H1 (cell line): ENCODE data around the gene NHLH1. TPM values are rescaled to one million over a fixed set of nuclear protein-coding genes. Genes with fewer than 3 reads are reported as not detected.

Experiments
- CTCF ChIA-PET: fragments of 300-600 bp; sonication (Branson Sonifier 250); formaldehyde crosslinking; loops from one replicate; lab custom pipeline; 2021; ENCODE audit not compliant: partially characterized antibody; lab: Charles Lee
- POLR2A ChIA-PET: fragments of 300-600 bp; sonication (Branson Sonifier 250); formaldehyde crosslinking; loops from one replicate; lab custom pipeline; 2021; ENCODE audit warnings: inconsistent platforms; ENCODE audit not compliant: partially characterized antibody; lab: Charles Lee
- DNase-seq, 2 experiments: peaks; one replicate each; pipeline versions ENCODE4 v3.0.0 to v3.0.0-alpha.2; 2010 to 2022; ENCODE audit warnings: low spot score in 2 of 2, low read depth in 1 of 2, mixed read lengths in 1 of 2
- FAIRE-seq: peaks from 2 replicates; lab custom pipeline; 2011; peaks lifted over from hg19 to GRCh38; lab: Jason Lieb, UNC
- H2AFZ ChIP-seq: 2 replicates; pipeline ENCODE4 v1.8.1; 2012; ENCODE audit warnings: low read length, inconsistent platforms
- H2AK5ac ChIP-seq: 2 replicates; pipeline ENCODE4 v1.6.1; 2013; ENCODE audit warnings: low read depth, low read length
- H2BK120ac ChIP-seq: replicated peaks from 2 replicates; pipeline ENCODE3; 2013; ENCODE audit warnings: low read depth, low read length, inconsistent platforms
- H2BK12ac ChIP-seq: 2 replicates; pipeline ENCODE4 v1.6.1; 2013; ENCODE audit warnings: low read depth, low read length
- H2BK15ac ChIP-seq: 2 replicates; pipeline ENCODE4 v1.6.1; 2013; ENCODE audit warnings: low read length
- H2BK20ac ChIP-seq: 2 replicates; pipeline ENCODE4 v1.6.1; 2013; ENCODE audit warnings: low read length
- H2BK5ac ChIP-seq: 2 replicates; pipeline ENCODE4 v1.6.1; 2013; ENCODE audit warnings: low read depth, low read length
- H3K14ac ChIP-seq: 2 replicates; pipeline ENCODE4 v1.6.1; 2013; ENCODE audit warnings: inconsistent platforms; ENCODE audit not compliant: insufficient read length
- H3K18ac ChIP-seq: 2 replicates; pipeline ENCODE4 v1.6.1; 2013; ENCODE audit warnings: low read length; ENCODE audit errors: extremely low read depth
- H3K23ac ChIP-seq: 2 replicates; pipeline ENCODE4 v1.6.1; 2013; ENCODE audit warnings: inconsistent platforms; ENCODE audit not compliant: insufficient read length
- H3K23me2 ChIP-seq: 2 replicates; pipeline ENCODE4 v1.6.1; 2013; ENCODE audit warnings: low read depth, low read length
- H3K27ac ChIP-seq: 2 replicates; pipeline ENCODE4 v1.6.1; 2011; ENCODE audit warnings: low read depth, low read length, inconsistent platforms
- H3K27me3 ChIP-seq, 4 experiments: replicated peaks in 1 of 4; 1 replicate in 1 of 4; 2 replicates in 3 of 4; pipeline versions ENCODE4 v1.6.1 to v1.8.1; 2011 to 2013; ENCODE audit warnings: low read length in 3 of 4, mild to moderate bottlenecking in 3 of 4, inconsistent platforms in 2 of 4, mixed read lengths in 2 of 4, moderate library complexity in 1 of 4; ENCODE audit not compliant: control insufficient read depth in 3 of 4, insufficient read depth in 3 of 4; ENCODE audit errors: extremely low read depth in 1 of 4
- H3K36me3 ChIP-seq, 4 experiments: 2 replicates each; pipeline versions ENCODE4 v1.6.1 to v1.8.1; 2011 to 2013; ENCODE audit warnings: mild to moderate bottlenecking in 4 of 4, low read length in 3 of 4, moderate library complexity in 2 of 4, control low read depth in 1 of 4, inconsistent platforms in 1 of 4; ENCODE audit not compliant: insufficient read depth in 4 of 4, control insufficient read depth in 2 of 4
- H3K4ac ChIP-seq: replicated peaks from 2 replicates; pipeline ENCODE3; 2013; ENCODE audit warnings: low read length, low read depth, mixed read lengths, inconsistent platforms; ENCODE audit not compliant: insufficient read length
- H3K4me1 ChIP-seq, 4 experiments: replicated peaks in 1 of 4; 1 replicate in 1 of 4; 2 replicates in 3 of 4; pipeline versions ENCODE4 v1.6.1 to v1.8.1; 2011 to 2013; ENCODE audit warnings: low read length in 3 of 4, inconsistent platforms in 2 of 4, mixed read lengths in 1 of 4; ENCODE audit not compliant: insufficient read depth in 4 of 4, control insufficient read depth in 3 of 4
- H3K4me2 ChIP-seq, 2 experiments: 2 replicates each; pipeline versions ENCODE4 v1.6.1 to v1.8.1; 2011 to 2013; ENCODE audit warnings: low read depth in 2 of 2, low read length in 2 of 2, control low read depth in 1 of 2, inconsistent platforms in 1 of 2, mild to moderate bottlenecking in 1 of 2; ENCODE audit not compliant: insufficient read depth in 1 of 2
- H3K4me3 ChIP-seq, 4 experiments: fragments of 200-600, 300-600 bp in 1 of 4; sonication (generic), shearing (Covaris generic), sonication (Bioruptor Twin) in 1 of 4; 2 replicates each; pipeline versions ENCODE4 v1.5.1 to v1.8.1; 2011 to 2016; ENCODE audit warnings: low read length in 4 of 4, low read depth in 3 of 4, control low read depth in 2 of 4, inconsistent platforms in 2 of 4, mild to moderate bottlenecking in 2 of 4, mixed read lengths in 1 of 4, moderate library complexity in 1 of 4; ENCODE audit not compliant: insufficient read depth in 2 of 4; ENCODE audit errors: extremely low read depth in 1 of 4
- H3K56ac ChIP-seq: replicated peaks from 2 replicates; pipeline ENCODE3; 2013; ENCODE audit warnings: low read depth, mild to moderate bottlenecking, mixed read lengths, low read length, inconsistent platforms; ENCODE audit not compliant: insufficient read length
- H3K79me1 ChIP-seq: 2 replicates; pipeline ENCODE4 v1.6.1; 2013; ENCODE audit warnings: low read depth, low read length, control low read depth
- H3K79me2 ChIP-seq, 2 experiments: 2 replicates each; pipeline versions ENCODE4 v1.6.1 to v1.8.1; 2012 to 2013; ENCODE audit warnings: low read length in 2 of 2, mild to moderate bottlenecking in 2 of 2, inconsistent platforms in 1 of 2; ENCODE audit not compliant: insufficient read depth in 2 of 2, control insufficient read depth in 1 of 2
- H3K9ac ChIP-seq, 4 experiments: replicated peaks in 1 of 4; 1 replicate in 1 of 4; 2 replicates in 3 of 4; pipeline versions ENCODE4 v1.6.1 to v1.8.1; 2011 to 2013; ENCODE audit warnings: low read depth in 3 of 4, low read length in 3 of 4, control low read depth in 2 of 4, mild to moderate bottlenecking in 2 of 4, moderate library complexity in 2 of 4, inconsistent platforms in 1 of 4; ENCODE audit errors: extremely low read depth in 1 of 4
- H3K9me3 ChIP-seq, 2 experiments: 2 replicates each; pipeline versions ENCODE4 v1.6.1 to v1.8.1; 2012 to 2013; ENCODE audit warnings: mild to moderate bottlenecking in 2 of 2, moderate library complexity in 2 of 2, control low read depth in 1 of 2, inconsistent platforms in 1 of 2, low read depth in 1 of 2, low read length in 1 of 2, mixed read lengths in 1 of 2; ENCODE audit not compliant: insufficient read depth in 2 of 2
- H4K20me1 ChIP-seq, 2 experiments: replicated peaks in 1 of 2; 2 replicates each; pipeline versions ENCODE3 to v1.8.1; 2011 to 2013; ENCODE audit warnings: inconsistent platforms in 2 of 2, low read length in 2 of 2, mild to moderate bottlenecking in 1 of 2; ENCODE audit not compliant: insufficient read depth in 2 of 2, control insufficient read depth in 1 of 2
- H4K5ac ChIP-seq: 2 replicates; pipeline ENCODE4 v1.6.1; 2013; ENCODE audit warnings: low read length, low read depth, mixed read lengths, inconsistent platforms; ENCODE audit not compliant: insufficient read length
- H4K8ac ChIP-seq: 2 replicates; pipeline ENCODE4 v1.8.0; 2013; ENCODE audit warnings: mild to moderate bottlenecking, moderate library complexity, low read length, inconsistent platforms; ENCODE audit not compliant: insufficient read depth; ENCODE audit errors: extremely low read depth
- H4K91ac ChIP-seq: replicated peaks from 2 replicates; pipeline ENCODE3; 2013; ENCODE audit warnings: low read length, mixed read lengths, inconsistent platforms; ENCODE audit not compliant: insufficient read length
- CTCF ChIP-seq, 3 experiments: IDR thresholded peaks; 1 replicate in 2 of 3; 2 replicates in 1 of 3; pipeline versions ENCODE4 v1.5.1 to v1.6.1; 2011; ENCODE audit warnings: low read length in 3 of 3, mild to moderate bottlenecking in 3 of 3, inconsistent platforms in 2 of 3, low read depth in 1 of 3, moderate library complexity in 1 of 3; ENCODE audit not compliant: insufficient read depth in 1 of 3; ENCODE audit errors: control extremely low read depth in 1 of 3
- SIRT6 ChIP-seq: IDR thresholded peaks from one replicate; pipeline ENCODE4 v1.7.1; 2012; ENCODE audit warnings: low read length, inconsistent platforms
- WGBS, 2 experiments: shearing (Covaris generic) in 1 of 2; methylation state at CpG; one replicate each; pipeline versions ENCODE4 v1.1.6 to v1.1.7; 2013 to 2015; ENCODE audit warnings: low lambda C conversion rate in 2 of 2, mixed read lengths in 2 of 2, inconsistent platforms in 1 of 2, low coverage in 1 of 2, missing lambda C conversion rate in 1 of 2; ENCODE audit not compliant: insufficient replicate concordance in 2 of 2, insufficient coverage in 1 of 2, insufficient read length in 1 of 2; ENCODE audit errors: extremely low coverage in 1 of 2, missing lambda C conversion rate in 1 of 2; 5-methylcytosine and 5-hydroxymethylcytosine counted together
- polyA plus RNA-seq, 7 experiments: library from polyadenylated mRNA; depleted of rRNA in 3 of 7; stranded (reverse) in 5 of 7; unstranded in 2 of 7; fragments of >200 nt in 5 of 7; fragments of 200-250 nt in 2 of 7; gene quantifications; 1 replicate in 5 of 7; 2 replicates in 1 of 7; 4 replicates in 1 of 7; pipeline versions ENCODE4 v1.2.1 to v1.2.3, GENCODE V29; 2011 to 2013; ENCODE audit warnings: missing spikeins in 2 of 7, mixed read lengths in 2 of 7
- total RNA-seq: library from RNA; stranded (reverse); fragmentation: NEBNext Ultra II Directional; extraction: Animal tissue kit (Norgen Biotek cat#: 25700); gene quantifications from 2 replicates; pipeline ENCODE4 v1.2.1, GENCODE V29; 2021

Gene NHLH1
- total and polyA plus RNA-seq, 2 of the 8 experiments (the other 6 are each of a cell fraction or from before 2014, with no cell fraction given), result 0.39 to 0.91 TPM

DNA sequence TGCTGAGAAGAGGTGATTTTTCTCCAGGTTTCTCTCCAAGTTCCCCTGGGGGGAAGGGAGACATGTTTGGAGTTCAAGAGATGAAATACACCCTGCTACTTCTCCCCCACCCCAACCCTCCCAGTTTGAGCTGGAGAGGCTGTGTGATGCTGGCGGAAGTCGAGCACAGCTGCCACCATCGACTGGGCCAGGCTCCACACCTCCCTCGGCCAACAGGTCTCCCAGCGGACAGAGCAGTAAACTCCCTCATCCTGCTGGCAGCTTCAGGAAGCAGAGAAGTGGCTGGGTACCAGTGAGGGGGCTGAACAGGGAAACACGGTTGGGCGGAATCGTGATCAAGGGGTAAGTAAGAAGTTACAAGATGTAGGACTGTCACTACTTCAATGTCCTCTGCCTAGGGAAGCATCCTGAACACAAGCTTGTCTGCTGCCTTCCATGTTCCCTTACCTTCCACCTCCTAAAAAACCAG lies 6.6 kb upstream of the NHLH1 start:
- no peak overlapping the region for H3K27ac ChIP-seq
- no peak overlapping the region for H2AK5ac ChIP-seq
- DNase-seq (no peak), FAIRE-seq (no peak)
- H3K23ac ChIP-seq, result no peak overlapping the region
- H2BK15ac ChIP-seq, result no peak overlapping the region
- no peak overlapping the region for H2BK20ac ChIP-seq
- no peak overlapping the region for H3K4ac ChIP-seq
- H3K14ac ChIP-seq, result no peak overlapping the region
- no peaks in the 10 kb centered on the region for H3K27me3 ChIP-seq
- no peak overlapping the region for H4K5ac ChIP-seq
- no peaks in the 10 kb centered on the region for H3K9me3 ChIP-seq
- H4K20me1 ChIP-seq, result no peaks in the 10 kb centered on the region
- 91% methylated on average over 8 of the region's 8 CpGs; no CpG with 5 or more reads in 1 of the 2 experiments for WGBS, 2 experiments
- H3K4me1 ChIP-seq, result peaks cover 3 to 5% (median 4%) of the 10 kb centered on the region in 4 experiments; a peak in 5 of 7 replicates
- H2BK12ac ChIP-seq, result peak overlapping the region; percentile 41; the same call in 1 of the 2 replicates
- H3K79me1 ChIP-seq, result no peaks in the 10 kb centered on the region
- H2BK120ac ChIP-seq, result no peak overlapping the region
- H4K8ac ChIP-seq, result no peak overlapping the region
- H2BK5ac ChIP-seq, result peak overlapping the region; percentile 44; the same call in 1 of the 2 replicates
- H3K4me3 ChIP-seq, result no peak overlapping the region
- no peaks in the 10 kb centered on the region for H3K79me2 ChIP-seq
- no peak overlapping the region for H3K9ac ChIP-seq
- H4K91ac ChIP-seq, result no peak overlapping the region
- H2AFZ ChIP-seq, result no peak overlapping the region
- ChIA-PET POLR2A (interaction anchor here (0.5 to 17.2 kb wide), 4 partner anchors 8 to 165 kb away, joined by 3 to 244 read pairs (median 50); no protein-coding TSS in a partner anchor), CTCF (interaction anchor here (4.3 to 26.0 kb wide), 3 partner anchors 7 to 69 kb away, joined by 20 to 683 read pairs (median 165); no protein-coding TSS in a partner anchor)
- H3K23me2 ChIP-seq, result 0 out of 2 replicates have a peak, but pooled peaks cover 1% of the 10 kb centered on the region
- peaks cover 6 to 32% (median 28%) of the 10 kb centered on the region in 4 experiments for H3K36me3 ChIP-seq
- no peak overlapping the region for H3K18ac ChIP-seq
- no peak overlapping the region for H3K4me2 ChIP-seq
- H3K56ac ChIP-seq, result no peak overlapping the region
- TF ChIP-seq SIRT6 (no peak), CTCF (IDR thresholded peaks at IDR 0.05; ENCODE audit: control extremely low read depth in 1 of 3, insufficient read depth in 1 of 3, low read depth in 1 of 3, low read length in 3 of 3) (no peak)
